ENCODE results near the gene ACMSD.

The ACMSD gene

DNA sequence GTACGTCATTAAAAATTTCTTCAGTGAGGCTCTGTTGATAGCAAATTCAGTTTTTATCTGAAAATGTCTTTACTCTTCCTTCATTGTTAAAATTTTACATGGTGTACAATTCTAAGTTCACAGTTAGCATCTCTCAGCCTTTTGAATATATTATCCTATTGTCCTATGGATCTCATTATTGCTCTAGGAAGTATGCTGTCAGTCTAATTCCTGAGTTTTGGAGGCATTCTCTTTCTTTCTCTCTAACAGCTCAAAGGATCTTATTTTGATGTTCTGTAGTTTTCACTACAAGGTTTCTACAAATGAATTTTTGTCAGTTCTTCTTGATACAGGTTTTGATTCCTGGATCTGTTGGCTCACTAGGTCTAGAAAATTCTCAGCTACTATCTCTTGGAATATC, 2.9 kb upstream of the ACMSD start:
- TF ChIP-seq, protein P1, sequence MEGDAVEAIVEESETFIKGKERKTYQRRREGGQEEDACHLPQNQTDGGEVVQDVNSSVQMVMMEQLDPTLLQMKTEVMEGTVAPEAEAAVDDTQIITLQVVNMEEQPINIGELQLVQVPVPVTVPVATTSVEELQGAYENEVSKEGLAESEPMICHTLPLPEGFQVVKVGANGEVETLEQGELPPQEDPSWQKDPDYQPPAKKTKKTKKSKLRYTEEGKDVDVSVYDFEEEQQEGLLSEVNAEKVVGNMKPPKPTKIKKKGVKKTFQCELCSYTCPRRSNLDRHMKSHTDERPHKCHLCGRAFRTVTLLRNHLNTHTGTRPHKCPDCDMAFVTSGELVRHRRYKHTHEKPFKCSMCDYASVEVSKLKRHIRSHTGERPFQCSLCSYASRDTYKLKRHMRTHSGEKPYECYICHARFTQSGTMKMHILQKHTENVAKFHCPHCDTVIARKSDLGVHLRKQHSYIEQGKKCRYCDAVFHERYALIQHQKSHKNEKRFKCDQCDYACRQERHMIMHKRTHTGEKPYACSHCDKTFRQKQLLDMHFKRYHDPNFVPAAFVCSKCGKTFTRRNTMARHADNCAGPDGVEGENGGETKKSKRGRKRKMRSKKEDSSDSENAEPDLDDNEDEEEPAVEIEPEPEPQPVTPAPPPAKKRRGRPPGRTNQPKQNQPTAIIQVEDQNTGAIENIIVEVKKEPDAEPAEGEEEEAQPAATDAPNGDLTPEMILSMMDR (IDR thresholded peaks at IDR 0.05; ENCODE audit: low read depth, low read length), result no peak
- DNase-seq (ENCODE audit: low read depth in 2 of 2), result no peak
- no peak overlapping the region for H3K4me3 ChIP-seq (replicated peaks in 1 of 2; ENCODE audit: low read depth in 2 of 2, low read length in 2 of 2)

DNA sequence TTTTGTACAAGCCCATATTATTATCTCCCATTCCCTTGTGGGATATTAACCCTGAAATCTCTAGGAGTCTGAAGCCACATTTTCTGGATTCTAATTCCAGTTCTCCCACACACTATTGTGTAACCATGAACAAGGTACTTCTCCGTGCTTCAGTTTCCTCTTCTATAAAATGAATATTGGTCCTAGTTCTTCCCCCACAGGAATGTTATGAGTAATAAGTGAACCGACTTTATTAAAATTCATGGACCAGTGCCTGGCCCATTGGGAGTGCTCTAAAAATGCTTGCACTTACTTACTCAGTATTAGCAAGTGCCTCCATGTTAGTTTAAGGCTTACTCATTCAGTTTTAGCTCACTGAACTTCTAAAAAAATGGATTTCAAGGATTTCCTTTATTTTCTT, 1.4 kb upstream of the ACMSD start:
- TF ChIP-seq, protein P1 (IDR thresholded peaks at IDR 0.05; ENCODE audit: low read depth, low read length), result no peak
- DNase-seq (ENCODE audit: low read depth in 2 of 2), result peak; percentile 67 to 93
- H3K4me3 ChIP-seq (replicated peaks in 1 of 2; ENCODE audit: low read depth in 2 of 2, low read length in 2 of 2), result no peak overlapping the region

DNA sequence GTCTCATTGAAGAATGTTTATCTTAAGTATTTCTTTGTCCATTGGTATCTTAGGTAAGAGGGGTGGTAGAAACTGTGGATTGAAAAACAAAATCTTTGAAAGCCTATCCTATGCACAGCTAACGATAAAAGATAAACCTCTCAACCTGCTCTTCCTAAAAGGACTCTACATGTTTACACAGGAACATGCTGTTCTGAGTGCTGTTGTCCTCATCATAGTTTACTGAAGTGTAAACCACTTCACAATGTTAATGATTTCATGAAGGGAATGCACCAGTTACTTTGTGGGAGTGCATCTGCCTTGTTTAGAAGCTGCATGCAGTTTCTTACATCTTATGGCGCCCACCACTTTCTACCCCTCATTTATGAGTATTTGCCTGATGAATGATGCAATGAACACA, 1.2 kb downstream of the ACMSD start:
- DNase-seq (ENCODE audit: low read depth in 2 of 2), result no peak

DNA sequence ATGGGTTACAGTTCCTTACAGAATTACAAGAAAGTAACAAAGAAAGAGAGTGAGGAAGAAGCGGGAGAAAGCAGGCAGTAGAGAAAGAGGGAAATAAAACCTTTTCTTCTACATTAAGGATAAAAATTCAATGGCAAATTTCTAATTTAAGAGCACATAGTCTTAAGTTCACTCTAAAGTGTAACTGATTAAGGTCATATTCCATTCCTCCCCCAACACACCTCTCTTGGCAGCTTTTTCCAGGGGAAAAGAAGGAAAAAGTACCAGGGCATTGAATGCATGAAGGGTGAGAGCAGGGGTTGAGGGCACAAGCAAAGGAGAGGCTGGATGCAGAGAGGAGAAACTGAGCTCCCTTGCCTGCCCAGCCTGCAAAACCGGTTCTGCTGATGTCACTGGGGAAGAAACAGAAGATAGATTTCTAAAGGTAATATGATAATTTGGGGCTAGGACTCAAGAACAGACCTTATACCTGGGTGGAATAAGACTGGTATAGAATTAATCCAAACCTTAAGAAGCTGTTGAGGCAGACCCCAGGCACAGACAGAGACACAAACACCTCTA, 4.6 kb downstream of the ACMSD start:
- TF ChIP-seq, protein P1 (IDR thresholded peaks at IDR 0.05; ENCODE audit: low read depth, low read length), result no peak

More for the DNA sequence above, 1.2 kb downstream of the ACMSD start:
- TF ChIP-seq, protein P1 (IDR thresholded peaks at IDR 0.05; ENCODE audit: low read depth, low read length), result no peak
- no peak overlapping the region for H3K4me3 ChIP-seq (replicated peaks in 1 of 2; ENCODE audit: low read depth in 2 of 2, low read length in 2 of 2)

DNA sequence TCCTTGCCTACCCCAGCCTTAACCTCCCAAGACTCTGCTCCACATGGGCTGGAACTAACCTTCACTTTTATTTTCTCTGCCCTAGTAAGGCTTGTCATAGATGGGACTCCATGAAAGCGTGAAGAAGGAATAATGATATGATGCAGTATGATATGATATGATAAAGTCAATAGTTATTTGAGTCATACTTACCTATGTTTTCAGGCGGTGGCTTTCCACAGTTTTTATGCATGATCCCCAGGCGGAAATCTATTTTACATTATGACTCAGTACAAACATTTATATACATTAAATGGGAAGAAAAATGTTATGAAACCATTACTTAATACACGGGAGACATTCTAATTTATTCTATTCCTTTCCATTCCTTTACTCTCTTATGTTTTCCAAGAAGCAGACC, 5.6 kb downstream of the ACMSD start:
- TF ChIP-seq, protein P1 (IDR thresholded peaks at IDR 0.05; ENCODE audit: low read depth, low read length), result no peak
- DNase-seq (ENCODE audit: low read depth in 2 of 2), result no peak

More for the DNA sequence above, 4.6 kb downstream of the ACMSD start:
- H3K4me3 ChIP-seq (replicated peaks in 1 of 2; ENCODE audit: low read depth in 2 of 2, low read length in 2 of 2), result no peak overlapping the region
- no peak for DNase-seq (ENCODE audit: low read depth in 2 of 2)

DNA sequence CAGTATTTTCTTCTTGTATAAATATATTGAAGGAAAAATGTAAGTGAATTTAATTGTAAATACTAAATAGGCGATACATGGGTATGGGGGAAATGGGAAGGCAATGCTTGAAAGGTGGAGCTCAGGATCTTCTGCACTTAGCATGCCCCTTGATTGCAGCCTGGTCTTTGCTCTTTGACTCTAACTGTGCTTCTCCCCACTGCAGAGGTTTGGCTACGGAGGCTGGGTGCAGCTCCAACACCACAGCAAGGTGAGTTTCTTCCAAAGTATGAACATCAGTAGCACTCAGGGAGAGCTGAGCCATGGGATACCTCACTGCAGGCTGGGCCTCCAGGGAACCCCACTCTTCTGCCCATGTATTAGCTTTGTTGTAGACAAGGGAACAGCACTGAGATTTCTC, 6.6 kb downstream of the ACMSD start:
- DNase-seq (ENCODE audit: low read depth in 2 of 2), result no peak
- H3K4me3 ChIP-seq (replicated peaks in 1 of 2; ENCODE audit: low read depth in 2 of 2, low read length in 2 of 2), result no peak overlapping the region
- TF ChIP-seq, protein P1 (IDR thresholded peaks at IDR 0.05; ENCODE audit: low read depth, low read length), result no peak

More for the DNA sequence above, 5.6 kb downstream of the ACMSD start:
- H3K4me3 ChIP-seq (replicated peaks in 1 of 2; ENCODE audit: low read depth in 2 of 2, low read length in 2 of 2), result no peak overlapping the region

DNA sequence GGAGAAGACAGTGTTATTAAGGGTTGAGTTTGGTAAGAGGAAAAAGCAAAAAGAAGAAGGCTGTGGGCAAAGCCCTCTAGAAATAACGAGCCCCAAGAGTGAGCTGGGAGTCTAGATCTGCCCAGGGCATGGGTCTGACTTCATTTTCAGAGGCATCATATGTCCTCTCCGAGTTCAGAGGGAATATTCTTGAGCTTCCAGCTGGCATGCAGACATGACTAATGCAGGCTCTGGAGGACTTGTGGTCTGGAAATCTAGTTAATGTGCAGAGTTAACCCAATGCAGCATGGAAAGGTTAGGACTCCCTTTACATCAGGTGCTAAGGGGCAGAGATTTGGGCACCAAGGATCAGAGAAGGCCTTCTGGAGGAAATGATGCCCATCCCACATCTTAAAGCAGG, 7.3 kb downstream of the ACMSD start:
- H3K4me3 ChIP-seq (replicated peaks in 1 of 2; ENCODE audit: low read depth in 2 of 2, low read length in 2 of 2), result no peak overlapping the region
- TF ChIP-seq, protein P1 (IDR thresholded peaks at IDR 0.05; ENCODE audit: low read depth, low read length), result no peak
- DNase-seq (ENCODE audit: low read depth in 2 of 2), result peak; percentile 6 to 63
